HG03039 (cell line): ENCODE data around the gene CASKIN1.
A peak's percentile ranks its signal among the peaks of the same experiment; 100 is the strongest.

Experiments used
- ATAC-seq: cut with Tn5 transposase; IDR thresholded peaks from one replicate; pipeline ENCODE4 v1.9.1; 2021; ENCODE audit warnings: mild to moderate bottlenecking, moderate library complexity; ENCODE audit not compliant: unreplicated experiment

Gene CASKIN1

DNA sequence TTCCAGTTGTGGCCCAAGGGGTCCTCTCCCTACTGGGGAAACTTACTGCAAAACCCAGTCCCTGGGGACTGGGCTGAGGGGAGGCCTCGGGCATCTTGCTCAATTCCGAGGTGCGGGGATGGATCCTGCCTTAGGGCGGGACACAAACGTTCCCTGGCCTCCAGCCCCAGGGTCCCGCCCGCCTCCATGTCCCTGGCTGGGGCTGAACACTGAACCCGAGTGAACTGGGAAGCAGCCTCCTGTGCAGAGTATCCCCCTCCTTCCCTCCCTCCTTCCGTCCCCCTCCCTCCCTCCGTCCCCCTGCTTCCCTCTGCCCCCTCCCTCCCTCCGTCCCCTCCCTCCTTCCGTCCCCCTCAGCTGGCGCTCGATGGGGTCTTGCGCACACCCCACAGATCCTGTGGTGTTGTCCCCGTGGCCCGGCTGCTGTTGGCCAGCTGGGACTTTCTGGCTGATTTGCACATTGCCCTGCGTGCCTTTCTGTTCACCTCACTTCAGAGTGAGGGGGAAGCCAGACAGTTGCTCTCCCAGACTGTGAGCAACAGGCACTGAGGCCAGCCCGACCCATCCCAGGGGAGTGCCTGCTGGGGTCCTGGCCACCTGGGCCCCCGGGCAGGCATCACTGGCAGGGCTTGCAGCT lies 35.4 kb downstream of the CASKIN1 start:
- no peak for ATAC-seq

DNA sequence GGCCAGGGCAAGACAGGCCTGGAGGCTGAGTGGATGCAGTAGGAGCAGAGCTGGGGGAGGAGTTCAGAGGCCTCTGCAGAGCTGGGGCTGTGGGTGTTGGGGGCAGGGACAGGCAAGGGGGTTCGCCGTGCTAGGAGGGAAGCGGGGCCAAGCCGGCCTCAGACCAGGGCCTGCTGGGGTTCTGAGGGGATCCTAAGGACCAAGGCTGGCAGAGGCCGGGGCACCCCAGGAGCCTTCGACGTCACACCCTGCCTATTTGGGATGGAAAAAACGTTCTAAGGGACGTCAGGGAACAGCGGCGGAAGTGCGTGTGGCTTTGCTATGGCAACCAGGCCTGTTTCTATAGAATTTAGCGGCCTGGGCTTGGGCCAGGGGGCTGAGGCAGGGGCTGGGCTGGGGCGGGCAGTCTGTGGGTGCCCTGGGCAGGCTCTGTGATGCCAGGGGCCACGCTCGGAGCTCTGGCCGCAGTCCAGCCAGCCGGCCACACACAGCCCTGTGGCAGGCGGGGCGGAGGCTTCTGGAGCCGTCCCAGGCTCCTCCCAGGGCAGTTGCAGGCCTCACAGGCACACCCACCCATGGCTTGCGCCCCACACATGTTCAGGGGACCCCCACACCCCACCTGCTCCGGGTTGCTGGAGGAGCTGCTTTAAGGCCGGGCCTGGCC lies 37.1 kb downstream of the CASKIN1 start:
- no peak for ATAC-seq

DNA sequence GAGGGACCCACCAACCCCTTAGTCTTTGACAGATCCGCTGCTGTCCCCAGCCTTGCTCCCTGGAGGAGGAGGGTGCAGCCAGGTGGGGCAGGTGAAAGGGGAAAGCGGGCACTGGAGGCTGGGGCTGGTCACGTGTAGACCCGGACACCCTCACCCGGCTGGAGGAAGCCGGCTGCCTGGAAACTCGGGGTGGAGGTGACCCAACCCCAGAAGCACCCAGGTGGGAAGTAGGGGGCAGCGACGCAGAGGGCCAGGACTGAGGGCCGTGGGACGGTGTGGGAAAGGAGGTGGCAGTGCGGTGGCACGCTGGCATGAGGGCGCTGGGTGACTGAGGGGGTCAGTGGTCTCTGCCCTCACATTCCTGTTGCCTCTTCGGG lies 38.2 kb downstream of the CASKIN1 start:
- no peak for ATAC-seq

DNA sequence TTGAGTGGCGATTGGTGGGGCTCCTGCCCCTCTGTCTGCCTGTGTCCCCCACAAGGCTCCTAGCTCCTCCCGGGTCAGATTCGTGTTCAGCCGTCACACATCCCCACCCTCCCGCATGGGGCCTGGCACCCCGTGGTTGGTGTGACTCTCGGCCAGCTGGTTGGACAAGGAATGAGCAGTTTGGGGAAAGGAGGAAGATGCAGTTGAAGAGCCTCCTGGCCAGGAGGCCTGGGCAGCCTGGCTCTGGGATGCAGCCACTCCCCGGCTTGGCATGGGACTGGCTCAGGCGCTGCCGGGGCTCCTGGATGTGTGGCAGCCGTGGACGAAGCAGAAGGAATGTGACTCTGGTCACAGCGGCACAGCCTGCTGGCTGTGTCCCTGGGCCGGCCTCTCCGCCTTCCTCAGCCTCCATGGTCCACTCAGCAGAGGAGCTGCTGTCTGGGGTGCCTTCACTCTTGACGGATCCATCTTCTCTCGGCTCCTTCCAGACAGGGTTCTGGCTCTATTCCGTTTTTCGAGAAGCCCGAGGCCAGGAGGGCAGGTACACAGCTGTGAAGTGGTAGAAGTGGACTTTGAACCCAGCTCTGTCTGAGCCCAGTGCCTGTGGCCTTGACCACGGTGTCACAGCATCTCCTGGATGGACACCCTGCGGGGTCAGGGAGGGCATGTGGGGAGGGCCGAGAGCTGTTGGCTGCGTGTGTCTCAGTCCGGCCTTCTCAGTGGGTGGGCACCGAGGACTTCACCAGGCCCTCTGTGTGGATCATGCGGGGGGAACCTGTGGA lies 38.7 kb downstream of the CASKIN1 start:
- ATAC-seq: no peak

DNA sequence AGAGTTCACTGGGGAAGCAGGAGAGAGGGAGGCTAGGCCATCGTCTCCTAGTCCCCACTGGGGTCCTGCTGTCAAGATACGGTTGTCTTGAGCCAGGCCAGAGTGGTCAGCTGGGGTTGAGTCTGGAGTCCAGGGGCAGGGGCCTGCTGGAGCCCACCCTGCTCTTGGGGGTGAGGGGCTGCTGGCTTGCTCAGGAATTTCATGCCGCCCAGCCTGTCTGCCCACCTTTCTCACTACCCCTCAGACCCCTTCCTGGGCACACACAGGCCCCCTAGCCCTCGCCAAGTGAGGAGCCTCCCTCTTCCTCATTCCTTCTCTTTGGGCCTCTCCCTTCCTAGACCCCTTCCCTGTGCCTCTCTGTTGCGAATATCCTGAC lies 39.6 kb downstream of the CASKIN1 start:
- ATAC-seq: no peak

DNA sequence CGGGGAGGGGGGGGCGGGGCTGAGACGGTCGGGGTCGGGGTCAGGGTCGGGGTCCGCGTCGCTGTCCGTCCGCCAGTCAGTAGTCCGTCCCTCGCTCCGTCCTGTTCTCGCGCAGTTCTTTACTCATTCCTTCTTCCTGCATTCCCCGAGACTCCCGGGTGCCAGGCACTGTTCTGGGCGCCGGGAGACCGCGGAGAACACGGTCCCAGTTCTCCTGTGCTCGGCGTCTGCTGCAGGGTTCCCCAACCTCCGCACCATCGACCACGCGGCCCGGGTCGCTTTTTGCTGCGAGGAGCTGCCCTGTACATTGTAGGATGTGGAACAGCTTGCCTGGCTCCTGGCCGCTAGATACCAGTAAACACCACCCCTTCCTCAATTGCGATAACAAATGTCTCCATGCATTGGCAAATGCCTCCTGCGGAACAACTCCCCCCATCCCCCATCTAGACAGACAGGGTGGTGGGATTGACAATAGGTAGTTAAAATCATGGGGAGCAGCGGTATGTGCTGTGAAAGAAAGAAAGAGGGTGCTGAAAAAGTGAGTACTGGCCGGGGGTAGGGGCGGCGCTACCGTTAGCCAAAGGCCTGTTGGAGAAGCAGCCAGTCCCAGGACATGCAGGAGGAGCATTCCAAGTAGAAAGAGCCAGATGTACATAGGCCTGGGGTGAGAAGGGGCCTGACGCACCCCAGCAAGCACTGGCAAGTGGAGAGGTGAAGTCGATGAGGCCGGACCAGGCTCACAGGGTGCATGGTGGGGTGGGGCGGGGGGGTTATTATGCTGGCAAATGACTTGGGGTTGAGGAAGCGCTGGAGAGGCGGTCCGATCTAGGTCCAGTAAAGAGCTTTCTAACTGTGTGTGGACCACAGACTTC lies 40.2 kb downstream of the CASKIN1 start:
- no peak for ATAC-seq

DNA sequence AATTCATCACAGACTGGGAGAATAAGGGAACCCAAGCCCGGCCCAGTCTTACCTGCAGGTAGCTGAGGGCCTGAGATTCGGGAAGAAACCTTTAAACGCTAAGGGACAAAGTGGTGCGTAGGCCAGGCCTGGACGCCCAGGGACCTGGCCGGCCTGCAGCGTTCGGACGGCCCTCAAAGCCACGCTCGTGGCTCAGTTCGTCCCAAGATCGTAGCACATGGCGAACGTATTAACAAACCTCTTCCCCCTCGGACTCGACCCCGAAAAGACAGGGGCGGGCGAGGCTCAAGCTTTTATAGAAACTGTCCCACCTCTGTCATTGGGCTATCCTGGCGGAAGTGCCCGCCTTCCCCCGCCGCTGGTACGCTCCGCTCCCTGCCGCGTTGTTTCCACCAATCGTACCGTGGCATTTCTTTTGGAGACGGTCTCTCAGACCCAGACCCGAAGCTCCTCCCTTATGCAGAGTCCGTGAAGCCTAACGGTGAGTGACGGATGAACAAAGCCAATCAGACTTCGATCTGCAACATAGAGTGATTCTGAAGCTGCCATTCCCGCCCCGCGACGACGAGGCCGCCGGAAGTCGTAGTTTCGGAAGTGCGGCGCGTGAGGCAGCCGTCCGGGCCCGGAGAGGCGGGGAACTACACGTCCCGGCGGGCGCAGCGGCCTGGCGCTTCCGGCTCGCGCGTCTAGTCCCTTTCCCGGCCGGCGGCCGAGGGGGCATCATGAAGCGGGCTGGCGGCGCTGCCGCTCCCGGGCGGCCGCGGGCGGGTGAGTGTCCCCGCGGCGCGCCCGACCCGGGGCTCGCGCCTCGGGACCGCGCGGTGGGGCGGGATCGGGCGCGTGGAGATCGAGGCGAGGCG lies 41.1 kb downstream of the CASKIN1 start, which contains the start of gene TRAF7:
TSS of gene TRAF7 (plus strand) at position 692 of the 860 bp plus-strand sequence. CDS start 8,139 bp downstream, outside the sequence.
- peak; percentile 72 for ATAC-seq

DNA sequence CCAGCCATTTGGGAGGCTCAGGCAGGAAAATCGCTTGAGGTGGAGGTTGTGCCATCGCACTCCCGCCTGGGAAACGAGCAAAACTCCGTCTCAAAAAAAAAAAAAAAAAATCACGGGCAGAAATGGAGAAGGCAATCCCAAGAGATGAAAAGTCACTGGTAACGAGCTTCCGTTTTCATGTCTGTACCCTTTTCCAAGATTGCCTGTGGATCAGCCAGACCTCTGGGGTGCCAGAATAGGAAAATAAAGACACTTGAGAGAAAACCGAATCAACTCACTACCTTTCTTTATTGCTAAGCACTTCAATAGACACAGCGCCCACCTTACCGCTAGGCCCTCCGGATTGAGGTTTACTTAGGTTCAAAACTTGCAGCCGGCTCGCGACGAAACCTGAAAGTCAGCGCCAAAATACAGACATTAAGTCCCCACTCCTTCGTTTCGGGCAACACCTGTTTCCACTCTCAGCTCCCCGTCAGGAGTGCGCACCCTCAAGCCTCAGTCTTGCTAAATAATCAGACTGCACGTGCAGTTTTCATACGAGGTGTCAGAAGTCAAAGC lies 41.8 kb downstream of the CASKIN1 start:
- ATAC-seq: no peak

DNA sequence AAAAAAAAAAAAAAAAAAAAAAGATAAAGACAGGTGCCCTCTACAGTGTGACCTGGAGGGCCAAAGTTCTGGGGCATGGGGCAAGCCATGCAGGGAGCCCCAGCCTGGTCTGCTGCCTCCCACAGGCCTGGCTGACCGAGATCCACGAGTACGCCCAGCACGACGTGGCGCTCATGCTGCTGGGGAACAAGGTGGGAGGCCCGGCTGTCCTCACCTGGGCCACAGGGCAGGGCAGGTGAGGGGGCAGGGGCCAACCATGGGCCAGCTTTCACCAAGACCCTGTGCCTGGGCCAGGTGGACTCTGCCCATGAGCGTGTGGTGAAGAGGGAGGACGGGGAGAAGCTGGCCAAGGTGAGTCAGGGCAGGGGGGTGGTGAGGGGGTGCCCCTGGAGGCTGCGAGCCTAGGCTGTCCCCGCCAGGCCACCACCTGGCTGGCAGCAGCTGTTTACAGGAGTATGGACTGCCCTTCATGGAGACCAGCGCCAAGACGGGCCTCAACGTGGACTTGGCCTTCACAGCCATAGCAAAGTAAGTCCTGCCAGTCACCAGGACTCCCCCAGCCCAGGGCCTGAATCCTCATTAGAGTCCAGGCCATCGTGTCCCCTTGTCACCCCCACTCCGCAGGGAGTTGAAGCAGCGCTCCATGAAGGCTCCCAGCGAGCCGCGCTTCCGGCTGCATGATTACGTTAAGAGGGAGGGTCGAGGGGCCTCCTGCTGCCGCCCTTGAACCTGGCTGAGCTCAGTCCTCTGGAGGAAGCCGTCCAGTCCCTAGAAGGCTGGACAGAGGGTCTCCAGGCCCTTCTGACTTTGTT lies 43.5 kb downstream of the CASKIN1 start:
- no peak for ATAC-seq

DNA sequence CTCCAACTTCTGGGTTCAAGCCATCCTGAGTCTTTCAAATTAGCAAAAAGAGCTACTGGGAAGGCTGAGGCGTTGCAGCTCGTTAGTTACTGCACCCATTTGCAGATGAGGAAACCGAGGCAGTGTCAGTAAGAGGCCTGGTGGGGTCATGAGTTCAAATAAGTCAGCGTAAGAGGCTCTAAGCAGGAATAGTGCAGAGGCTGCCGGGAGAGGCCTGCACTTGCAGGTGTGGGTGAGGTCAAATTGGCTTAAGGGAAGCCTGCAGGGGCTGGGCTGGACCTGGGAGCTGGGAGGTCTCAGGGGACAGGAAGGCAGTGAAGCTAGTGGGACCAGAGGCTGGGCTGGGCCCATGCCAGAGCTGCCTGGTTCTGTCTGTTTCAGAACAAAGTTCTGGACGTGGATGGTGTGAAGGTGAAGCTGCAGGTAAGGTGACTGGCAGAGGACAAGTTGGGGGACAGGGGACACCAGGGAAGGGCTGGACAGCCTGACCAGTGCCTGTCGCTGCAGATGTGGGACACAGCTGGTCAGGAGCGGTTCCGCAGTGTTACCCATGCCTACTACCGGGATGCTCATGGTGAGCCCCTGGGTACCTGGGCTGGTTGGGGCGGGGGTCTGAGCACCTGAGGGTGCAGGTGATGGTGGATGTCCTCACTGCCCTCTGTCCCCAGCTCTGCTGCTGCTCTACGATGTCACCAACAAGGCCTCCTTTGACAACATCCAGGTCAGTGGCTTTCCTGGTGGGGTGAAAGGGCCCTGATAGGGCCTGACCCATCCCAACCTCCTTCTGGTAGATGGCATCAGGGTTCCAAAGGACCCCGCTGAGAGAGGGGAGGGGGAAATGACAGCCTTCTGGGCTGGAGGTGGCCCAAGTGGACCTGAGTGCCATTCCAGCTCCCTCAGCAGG lies 45.0 kb downstream of the CASKIN1 start:
- ATAC-seq: no peak

DNA sequence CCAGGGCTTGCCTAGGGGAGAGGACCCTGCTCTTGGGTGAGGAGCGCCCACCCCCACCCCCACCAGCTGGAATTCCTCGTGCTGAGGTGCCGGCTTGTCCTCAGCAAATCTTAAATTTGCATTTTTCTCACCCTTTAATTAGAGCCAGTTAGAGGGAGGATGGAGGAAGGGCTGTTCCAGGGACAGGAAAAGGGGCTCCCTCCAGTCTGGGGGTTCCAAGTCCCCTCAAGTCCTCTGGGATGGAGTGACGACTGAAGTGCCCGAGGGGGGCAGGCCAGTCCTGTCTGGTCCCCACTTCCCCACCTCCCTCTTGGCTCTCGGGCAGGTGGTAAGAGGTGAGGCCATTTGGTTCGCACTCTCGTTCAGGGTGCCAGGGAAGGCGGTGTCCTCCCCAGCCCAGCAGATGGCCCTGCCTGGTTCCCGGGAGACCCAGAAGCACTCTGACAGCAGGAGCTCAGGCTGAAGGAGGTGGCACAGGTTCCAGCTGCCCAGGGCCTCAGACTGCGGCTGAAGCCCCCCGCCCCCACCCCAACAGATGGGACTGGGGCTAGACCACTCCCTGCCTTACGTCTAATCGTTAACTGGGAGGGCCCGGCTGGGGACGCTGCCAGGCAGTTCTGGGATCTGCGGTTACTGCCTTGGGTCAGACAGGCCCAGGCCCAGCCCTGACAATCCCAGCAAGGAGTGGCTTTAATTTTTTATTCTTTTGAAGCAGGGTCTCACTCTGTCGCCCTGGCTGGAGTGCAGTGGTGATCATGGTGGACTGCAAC lies 45.8 kb downstream of the CASKIN1 start:
- no peak for ATAC-seq

DNA sequence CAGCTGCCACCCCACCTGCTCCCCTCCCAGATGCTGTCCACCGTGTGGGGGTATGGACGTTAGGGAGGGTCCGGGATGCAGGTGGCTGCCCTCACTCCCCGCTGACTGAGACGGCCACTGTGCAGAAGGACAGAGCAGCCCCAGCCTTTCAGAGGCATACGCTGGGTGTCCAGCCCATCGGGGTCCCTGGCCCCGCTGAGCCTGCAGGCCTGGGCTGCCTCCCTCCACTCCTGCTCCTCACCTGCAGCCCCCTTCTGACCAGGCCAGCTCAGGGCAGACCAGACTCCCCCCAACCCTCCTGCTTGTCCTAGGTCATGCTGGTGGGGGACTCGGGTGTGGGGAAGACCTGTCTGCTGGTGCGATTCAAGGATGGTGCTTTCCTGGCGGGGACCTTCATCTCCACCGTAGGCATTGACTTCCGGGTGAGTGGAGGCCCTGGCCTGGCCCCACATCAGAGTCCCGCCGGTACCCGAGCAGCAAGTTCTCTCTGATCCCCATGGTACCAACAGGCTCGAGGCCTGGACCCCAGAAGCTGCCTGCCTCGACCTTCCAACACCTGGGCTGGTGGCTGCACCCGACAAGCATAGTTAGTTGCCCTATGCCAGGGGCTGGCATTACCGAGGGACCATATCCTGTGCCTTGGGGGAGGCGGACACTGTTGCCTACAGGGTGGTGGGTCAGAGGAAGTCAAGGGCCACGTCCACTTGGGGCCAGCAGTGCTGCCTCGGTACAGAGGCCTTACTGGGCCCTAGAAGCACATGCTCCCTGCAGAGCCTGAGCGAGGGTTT lies 46.6 kb downstream of the CASKIN1 start:
- no peak for ATAC-seq

DNA sequence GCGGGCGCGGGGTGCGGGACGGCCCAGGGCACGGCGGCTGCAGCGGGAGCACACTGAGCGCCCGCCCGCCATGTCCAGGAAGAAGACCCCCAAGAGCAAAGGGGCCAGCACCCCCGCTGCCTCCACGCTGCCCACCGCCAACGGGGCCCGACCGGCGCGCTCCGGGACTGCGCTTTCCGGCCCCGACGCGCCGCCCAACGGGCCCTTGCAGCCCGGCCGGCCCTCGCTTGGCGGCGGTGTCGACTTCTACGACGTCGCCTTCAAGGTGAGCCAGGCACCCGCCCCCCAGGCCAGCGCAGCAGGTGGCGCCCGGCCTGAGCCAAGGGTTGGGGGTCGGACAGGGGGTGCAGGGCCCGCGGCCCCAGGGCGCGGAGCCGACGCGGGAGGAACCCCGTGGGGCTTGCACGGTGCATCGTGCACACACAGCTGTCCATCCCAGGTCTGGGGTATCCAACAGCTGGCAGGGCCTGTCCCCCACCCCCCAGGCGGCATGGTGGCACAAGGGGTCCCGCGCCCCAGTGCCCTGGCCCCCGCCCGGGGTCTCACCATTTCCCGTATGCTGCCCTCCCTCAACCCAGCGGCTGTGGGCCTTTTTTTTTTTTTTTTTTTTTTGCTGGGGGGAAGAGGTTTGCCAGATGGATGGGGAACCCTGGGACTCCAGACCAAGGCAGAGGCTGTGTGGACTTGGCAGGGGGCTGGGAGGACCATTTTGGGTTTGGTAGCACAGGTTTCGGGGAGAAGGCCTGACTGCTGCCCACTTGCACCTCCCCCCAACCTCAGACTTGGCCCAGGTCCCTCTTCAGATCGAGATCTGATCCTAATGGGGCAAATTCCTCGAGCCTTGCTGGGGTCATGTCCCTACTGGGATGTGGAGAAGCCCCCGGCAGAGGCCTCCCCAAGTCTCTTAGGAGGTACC lies 47.4 kb downstream of the CASKIN1 start:
- no peak for ATAC-seq

DNA sequence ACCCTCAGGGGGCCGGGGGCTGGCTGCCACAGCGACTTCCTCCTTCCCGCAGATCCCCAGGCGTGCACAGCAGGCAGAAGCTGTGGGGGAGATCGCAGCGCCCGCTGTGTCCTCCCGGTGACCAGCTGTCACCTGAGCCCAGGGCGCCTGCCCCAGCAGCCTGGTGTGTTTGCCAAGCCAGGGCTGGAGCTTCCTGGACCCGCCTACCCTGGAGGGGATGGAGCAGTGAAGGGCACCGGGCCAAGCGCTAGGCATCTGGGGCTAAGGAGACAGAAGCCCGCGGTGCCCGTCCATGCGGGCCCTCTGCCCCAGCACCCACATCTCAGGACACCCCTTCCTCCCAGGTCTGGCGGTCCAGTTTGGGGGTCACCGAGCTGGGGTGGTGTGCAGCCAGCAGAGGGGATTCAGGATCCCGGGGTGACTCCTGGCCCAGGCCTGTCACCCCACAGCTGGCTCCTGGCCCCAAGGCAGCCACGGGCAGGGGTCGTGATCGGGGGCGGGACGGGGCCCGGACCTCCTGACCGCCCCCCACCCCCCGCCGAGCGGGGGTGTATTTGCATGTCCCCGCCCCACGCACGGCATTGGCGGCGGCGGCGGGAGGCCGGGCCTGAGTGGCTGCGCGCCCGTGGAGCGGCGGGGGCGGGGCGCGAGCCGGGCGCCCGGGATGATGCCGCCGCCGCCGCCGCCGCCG lies 48.3 kb downstream of the CASKIN1 start, which contains the start of gene RAB26:
TSS of gene RAB26 (plus strand) at position 645 of the 691 bp plus-strand sequence. CDS start 159 bp downstream, outside the sequence.
- no peak for ATAC-seq

DNA sequence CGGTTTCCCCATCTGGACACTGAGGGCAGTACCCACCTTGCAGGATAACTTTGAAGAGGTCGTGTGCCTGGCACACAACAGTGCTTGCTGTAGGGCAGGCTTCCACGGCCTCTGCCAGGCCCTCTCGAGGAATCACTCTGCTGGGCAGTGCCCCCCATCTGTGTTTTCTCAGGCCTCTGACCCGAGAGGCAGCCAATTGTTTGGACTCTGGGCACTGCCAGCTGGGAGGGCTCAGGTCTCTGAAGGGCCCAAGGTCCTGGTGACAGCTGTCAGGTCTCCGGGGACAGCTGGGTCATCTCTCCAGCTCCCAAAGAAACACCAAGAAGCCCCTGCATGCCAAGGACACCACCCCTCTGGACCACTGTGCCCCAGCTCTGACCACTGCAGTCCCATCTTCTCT lies 49.0 kb downstream of the CASKIN1 start:
- no peak for ATAC-seq
